ENCODE results near the gene RSPO1. TPM values are rescaled to one million over a fixed set of nuclear protein-coding genes. Genes with fewer than 3 reads are reported as not detected.

RSPO1 gene
- total and polyA plus RNA-seq, 9 donors = 0.23 to 21.4 (median 3.3) TPM

GRCh38 chr1:37612186-37612585, 22.5 kb downstream of the RSPO1 start:
- intact Hi-C loops (cut with DNase I) = no loop called here
- no peaks in the 10 kb centered on the region for H3K27me3 ChIP-seq
- H3K9me3 ChIP-seq = no peaks in the 10 kb centered on the region
- no peaks in the 10 kb centered on the region for H3K4me1 ChIP-seq (ENCODE audit: insufficient read depth)
- no peaks in the 10 kb centered on the region for H3K36me3 ChIP-seq
- 52 to 66% (median 63%) methylated on average over 4 of the region's 4 CpGs for WGBS, 3 donors
- no peak overlapping the region for H3K27ac ChIP-seq
- TF ChIP-seq EP300 (IDR thresholded peaks at IDR 0.05) = no peak
- no peak for TF ChIP-seq POLR2A (IDR thresholded peaks at IDR 0.05)
- TF ChIP-seq CTCF (IDR thresholded peaks at IDR 0.05) = no peak
- no peak overlapping the region for H3K4me3 ChIP-seq
- no peak for DNase-seq

GRCh38 chr1:37609994-37610393, 24.7 kb downstream of the RSPO1 start:
- WGBS, 3 donors = 71 to 88% (median 85%) methylated on average over 2 of the region's 2 CpGs
- intact Hi-C loops (cut with DNase I) = loop anchor here in 1 of 4 donors (10.0 kb wide), 1 partner anchor 75 kb away; no protein-coding TSS in a partner anchor
- no peaks in the 10 kb centered on the region for H3K9me3 ChIP-seq

GRCh38 chr1:37609002-37609401, 25.7 kb downstream of the RSPO1 start:
- no peaks in the 10 kb centered on the region for H3K4me1 ChIP-seq (ENCODE audit: insufficient read depth)
- H3K36me3 ChIP-seq = no peaks in the 10 kb centered on the region
- H3K27me3 ChIP-seq = no peaks in the 10 kb centered on the region
- TF ChIP-seq CTCF (IDR thresholded peaks at IDR 0.05) (no peak), EP300 (IDR thresholded peaks at IDR 0.05) (no peak), POLR2A (IDR thresholded peaks at IDR 0.05) (no peak)
- intact Hi-C loops (cut with DNase I) = loop anchor here in 1 of 4 donors (10.0 kb wide), 1 partner anchor 76 kb away; no protein-coding TSS in a partner anchor
- no peak overlapping the region for H3K4me3 ChIP-seq
- H3K9me3 ChIP-seq = no peaks in the 10 kb centered on the region
- H3K27ac ChIP-seq = no peak overlapping the region
- 36 to 41% (median 36%) methylated on average over 2 of the region's 2 CpGs for WGBS, 3 donors
- DNase-seq = no peak

More at GRCh38 chr1:37609994-37610393, 24.7 kb downstream of the RSPO1 start:
- Histone ChIP-seq H3K4me3 (no peak overlapping the region), H3K27me3 (no peaks in the 10 kb centered on the region), H3K4me1 (ENCODE audit: insufficient read depth) (no peaks in the 10 kb centered on the region), H3K36me3 (no peaks in the 10 kb centered on the region), H3K27ac (no peak overlapping the region)
- DNase-seq = no peak
- TF ChIP-seq EP300 (IDR thresholded peaks at IDR 0.05) (no peak), CTCF (IDR thresholded peaks at IDR 0.05) (no peak), POLR2A (IDR thresholded peaks at IDR 0.05) (no peak)

GRCh38 chr1:37606481-37607263, 28.0 kb downstream of the RSPO1 start:
- Histone ChIP-seq H3K27ac (no peak overlapping the region), H3K4me3 (no peak overlapping the region), H3K4me1 (ENCODE audit: insufficient read depth) (peaks cover 2% of the 10 kb centered on the region), H3K36me3 (no peaks in the 10 kb centered on the region), H3K27me3 (no peaks in the 10 kb centered on the region), H3K9me3 (no peaks in the 10 kb centered on the region)
- no peak for TF ChIP-seq CTCF (IDR thresholded peaks at IDR 0.05)
- no peak for TF ChIP-seq EP300 (IDR thresholded peaks at IDR 0.05)
- TF ChIP-seq POLR2A (IDR thresholded peaks at IDR 0.05) = no peak
- no peak for DNase-seq
- WGBS, 3 donors = 58 to 71% (median 68%) methylated on average over 15 of the region's 15 CpGs
- intact Hi-C loops (cut with DNase I) = loop anchor here in 1 of 4 donors (10.0 kb wide), 1 partner anchor 78 kb away; no protein-coding TSS in a partner anchor

Measured in ovary (tissue), 9 donors.